HG02840 (cell line): ENCODE results near the gene PARS2.

Source experiments
- ATAC-seq: cut with Tn5 transposase; IDR thresholded peaks from one replicate; pipeline ENCODE4 v1.9.1; 2021; ENCODE audit warnings: mild to moderate bottlenecking, moderate library complexity, moderate number of reproducible peaks; ENCODE audit not compliant: unreplicated experiment, low FRiP score

The PARS2 gene

DNA sequence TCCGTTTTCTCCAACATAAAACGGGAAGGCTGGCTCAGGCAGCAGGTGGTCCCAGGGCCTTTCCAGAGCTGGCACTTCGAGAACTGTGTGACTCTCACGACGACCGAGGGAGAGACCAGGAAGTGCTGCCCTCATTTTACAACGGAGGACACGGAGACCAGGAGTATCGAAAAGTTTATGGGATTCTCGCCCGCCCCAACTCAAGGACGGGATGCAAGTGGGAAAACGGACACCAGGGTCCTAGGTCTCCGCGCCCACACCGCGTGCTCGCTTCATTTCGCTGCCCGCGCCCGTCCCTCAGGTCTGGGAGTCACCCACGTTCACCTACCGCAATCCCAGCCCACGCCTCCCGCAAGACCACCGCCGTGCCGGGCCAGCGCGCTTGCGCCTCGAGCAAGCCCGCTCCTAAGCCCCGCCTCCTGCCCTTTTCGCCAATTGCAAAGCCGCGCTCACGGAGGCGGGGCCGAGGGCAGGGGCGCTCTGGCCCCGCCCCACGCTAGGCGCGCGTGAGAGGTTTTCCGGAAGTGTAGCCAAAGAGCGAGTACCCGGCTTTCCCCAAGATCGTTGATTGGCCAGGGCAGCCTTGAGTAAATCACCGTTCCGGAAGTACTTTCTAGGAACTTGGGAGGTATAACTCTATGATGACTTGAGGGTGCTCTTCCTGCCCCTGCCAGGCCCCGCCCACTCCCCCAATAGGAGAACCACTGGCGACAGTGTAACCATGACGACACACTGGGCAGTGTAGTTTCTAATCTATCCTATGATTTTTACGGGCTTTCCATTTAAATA is at the start of gene PARS2:
Gene PARS2, minus strand, starts transcription at position 391 of the 789 bp plus-strand sequence. CDS start 5,362 bp downstream, outside the sequence.
- ATAC-seq = peak; percentile 97

- ATAC-seq = no peak
These were observed 49.8 kb upstream of the PARS2 start for GRCh38 chr1:54814126-54814498.

GRCh38 chr1:54813485-54814125 is 49.3 kb upstream of the PARS2 start:
- ATAC-seq = no peak

- no peak for ATAC-seq
These were observed 48.6 kb upstream of the PARS2 start for GRCh38 chr1:54812801-54813484.

- ATAC-seq = no peak
These were observed 47.7 kb upstream of the PARS2 start for GRCh38 chr1:54811739-54812655.

DNA sequence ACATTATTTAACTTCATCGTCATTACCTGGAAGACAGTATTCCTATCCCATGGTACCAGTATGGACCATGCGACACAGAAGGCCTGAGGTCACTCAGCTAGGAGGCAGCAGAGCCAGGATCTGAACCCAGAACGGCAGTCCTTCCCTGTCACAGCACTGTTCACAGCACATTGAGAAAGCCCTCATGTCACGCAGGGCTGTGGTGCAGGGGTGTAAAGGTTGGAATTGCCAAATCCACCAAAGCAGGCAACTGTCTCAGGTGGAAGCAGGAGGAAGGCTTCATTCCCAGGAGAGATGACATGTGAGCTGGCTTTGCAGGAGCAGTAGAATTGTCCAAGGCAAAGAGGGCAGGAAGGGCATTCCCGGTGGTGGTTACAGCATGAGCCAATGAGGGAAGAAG is 46.7 kb upstream of the PARS2 start:
- no peak for ATAC-seq

DNA sequence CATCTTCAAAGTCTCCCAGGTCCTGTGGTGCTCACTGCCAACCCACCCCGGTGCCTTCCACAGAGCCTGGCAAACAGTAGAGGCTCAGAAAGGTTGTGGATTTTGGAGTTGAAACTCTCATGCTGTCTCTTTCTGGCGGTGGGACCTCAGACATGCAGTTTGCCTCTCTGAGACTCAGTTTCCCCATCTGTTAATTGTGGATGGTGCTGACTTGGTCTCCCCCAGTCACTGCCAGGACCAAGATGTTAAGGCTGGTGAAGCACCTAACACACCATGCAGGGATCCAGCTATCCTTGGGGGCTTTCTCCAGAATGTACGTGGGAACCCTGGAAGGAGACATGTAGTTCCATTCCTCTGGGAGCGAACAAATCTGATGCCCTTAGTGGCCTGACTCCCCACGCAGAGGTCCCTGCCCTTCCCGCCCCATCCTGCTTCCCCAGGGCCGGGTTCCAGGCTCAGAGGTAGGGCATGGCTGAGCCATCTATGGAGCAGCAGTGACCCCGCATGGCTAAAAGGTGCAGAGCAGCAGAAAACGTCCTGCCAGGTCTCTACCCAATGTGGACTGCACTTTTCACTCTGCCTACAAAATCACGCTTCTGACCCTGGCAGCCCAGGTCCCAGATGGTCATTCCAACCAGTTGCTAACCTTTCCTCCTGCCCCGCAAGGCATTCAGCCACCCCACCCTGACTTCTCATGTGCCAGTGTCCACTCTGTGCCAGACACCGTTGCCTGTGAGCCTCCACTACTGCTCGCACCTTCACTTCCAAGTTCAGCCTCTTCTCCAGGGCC is 46.0 kb upstream of the PARS2 start:
- no peak for ATAC-seq

DNA sequence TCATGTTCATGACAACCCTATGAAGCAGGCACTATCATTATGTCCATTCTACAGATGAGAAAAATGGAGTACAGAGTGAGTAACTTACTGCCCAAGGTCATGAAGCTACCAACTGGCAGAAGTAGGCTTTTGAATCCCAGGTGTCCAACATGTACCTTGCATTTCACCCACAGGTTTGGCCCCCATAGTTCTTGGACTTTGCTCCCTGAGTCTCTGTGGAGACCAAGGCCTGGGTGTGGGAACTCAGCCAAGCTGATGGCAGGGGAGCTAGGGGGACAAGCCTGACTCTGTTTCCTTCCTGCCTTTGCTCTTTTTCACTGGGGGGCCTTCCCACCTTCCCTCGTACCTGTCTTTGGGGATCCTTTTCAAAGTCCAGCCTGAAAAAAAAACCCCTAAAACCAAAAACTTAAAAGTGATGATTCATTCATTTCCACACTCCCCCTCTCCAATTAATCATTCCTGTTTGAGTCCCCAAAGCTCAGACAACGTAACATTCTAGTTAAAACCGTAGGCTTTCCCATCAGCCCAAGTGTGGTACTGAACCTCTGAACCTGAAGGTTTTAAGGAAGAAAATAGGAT is 45.3 kb upstream of the PARS2 start:
- no peak for ATAC-seq

DNA sequence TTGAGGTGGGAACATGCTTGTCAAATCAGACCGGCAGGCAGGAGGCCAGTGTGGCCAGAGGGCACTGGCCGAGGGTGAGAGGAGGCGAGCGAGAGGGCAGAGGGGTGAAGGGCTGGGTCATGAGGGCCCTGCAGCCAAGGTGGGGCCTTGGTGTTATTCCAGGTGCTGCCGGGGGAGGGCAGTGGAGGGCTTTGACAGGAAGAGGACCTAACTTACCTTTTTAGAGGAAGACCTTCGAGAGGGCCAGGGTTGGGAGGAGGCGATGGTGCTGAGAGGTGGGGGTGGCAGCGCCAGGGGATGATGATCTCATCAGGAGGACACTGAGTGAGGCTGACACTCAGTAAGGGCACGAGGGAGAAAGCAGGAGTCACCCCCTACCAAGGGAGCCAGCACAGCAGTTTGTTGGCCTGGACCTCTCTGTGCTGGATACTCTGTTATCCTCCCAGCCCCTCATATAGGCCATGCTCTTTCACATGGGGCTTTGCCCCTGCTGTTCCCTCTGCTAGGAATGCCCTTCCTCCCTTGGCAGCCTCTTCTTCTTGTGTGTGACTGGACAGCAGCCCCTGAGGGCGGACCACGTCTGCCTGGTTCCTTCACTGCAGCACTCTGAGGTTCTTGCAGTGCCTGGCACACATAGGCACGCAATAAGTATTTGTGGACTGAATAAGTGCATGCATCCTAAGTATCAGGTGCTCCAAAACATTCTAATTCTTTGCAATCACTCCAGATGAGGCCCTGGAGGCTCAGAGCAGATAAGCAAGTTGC is 44.3 kb upstream of the PARS2 start:
- ATAC-seq = no peak

DNA sequence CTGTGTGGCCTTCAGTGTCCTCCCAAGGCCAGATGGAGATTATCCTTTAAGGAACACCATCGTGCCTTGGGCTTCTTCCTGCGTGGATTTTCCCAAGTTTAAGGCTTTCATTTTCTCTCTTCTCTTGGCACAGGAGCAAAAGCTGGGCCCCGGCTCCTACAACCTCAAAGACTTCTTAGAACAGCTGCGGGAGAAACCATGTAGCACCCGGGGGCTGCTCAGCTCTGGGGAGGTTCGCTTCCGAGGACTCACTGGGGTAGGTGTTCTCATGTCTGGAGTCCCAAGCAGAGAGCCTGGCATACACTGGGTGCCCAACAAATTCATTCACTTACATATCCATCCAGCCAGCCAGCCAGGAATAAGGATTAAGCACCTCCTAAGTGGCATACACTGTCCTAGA is 43.4 kb upstream of the PARS2 start:
- ATAC-seq = no peak

DNA sequence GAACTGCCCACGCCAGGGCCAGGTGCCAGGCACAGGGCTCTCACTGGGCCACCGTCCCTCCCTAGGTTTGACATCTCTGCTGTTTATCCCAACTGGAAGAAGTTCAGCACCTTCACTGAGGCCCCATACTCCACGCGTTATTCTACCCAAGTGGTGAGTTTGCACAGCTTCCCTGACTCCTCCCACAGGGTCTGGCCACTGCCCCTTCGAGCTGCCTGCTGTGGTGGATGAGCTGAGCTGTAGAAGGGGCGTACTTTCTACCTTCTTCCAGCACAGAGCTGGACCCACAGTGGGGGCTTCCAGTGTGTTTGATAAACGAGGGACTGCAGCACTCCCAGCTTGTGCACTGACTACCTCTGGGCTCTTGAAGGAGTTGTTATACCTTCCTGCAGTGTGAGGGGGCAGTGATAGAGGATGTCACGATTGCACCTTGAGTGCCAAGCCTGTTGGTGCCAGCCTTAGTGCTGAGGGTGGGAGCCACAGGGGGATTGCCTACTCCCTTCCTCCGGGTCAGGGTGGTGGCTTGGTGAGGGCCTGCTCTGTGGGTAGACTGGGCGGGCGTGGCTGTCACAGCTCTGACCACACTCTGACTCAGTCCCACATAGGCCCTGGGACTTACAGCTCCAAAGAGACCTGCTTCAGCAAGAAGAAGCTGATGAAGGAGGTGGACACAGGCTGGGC is 42.7 kb upstream of the PARS2 start:
- ATAC-seq = no peak

- no peak for ATAC-seq
These were observed 41.7 kb upstream of the PARS2 start for GRCh38 chr1:54805981-54806381.

- no peak for ATAC-seq
These were observed 41.1 kb upstream of the PARS2 start for GRCh38 chr1:54805466-54805865.

DNA sequence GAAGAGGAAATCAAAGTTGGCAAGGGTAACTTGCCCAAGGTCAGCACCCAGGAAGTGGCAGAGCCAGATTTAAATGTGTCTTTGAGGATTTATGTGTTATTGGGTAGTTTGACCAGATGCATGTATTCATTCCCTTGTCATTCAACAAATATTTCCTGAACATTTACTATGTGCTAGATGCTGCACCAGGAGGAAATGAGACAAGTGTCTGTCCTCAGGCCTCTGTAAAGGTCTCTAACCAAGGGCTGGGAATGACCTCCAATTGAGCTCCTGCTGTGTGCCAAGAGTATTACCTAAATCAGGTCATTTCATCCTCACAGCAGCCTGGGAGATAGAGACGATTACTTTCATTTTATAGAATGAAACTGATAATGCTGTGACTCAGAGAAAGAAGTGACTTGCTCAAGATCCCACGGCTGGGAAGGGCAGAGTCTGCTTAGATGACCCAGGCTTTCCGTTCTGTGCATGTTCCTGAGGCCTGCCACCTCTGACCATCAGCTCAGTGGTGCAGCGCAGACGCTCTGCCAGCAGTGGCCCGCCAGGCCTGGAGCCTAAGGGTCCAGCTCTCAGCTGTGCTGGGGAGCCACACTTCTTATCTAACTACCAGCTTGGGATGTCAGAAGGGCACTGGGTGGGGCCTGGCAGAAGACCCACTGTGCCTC is 40.3 kb upstream of the PARS2 start:
- ATAC-seq = no peak

DNA sequence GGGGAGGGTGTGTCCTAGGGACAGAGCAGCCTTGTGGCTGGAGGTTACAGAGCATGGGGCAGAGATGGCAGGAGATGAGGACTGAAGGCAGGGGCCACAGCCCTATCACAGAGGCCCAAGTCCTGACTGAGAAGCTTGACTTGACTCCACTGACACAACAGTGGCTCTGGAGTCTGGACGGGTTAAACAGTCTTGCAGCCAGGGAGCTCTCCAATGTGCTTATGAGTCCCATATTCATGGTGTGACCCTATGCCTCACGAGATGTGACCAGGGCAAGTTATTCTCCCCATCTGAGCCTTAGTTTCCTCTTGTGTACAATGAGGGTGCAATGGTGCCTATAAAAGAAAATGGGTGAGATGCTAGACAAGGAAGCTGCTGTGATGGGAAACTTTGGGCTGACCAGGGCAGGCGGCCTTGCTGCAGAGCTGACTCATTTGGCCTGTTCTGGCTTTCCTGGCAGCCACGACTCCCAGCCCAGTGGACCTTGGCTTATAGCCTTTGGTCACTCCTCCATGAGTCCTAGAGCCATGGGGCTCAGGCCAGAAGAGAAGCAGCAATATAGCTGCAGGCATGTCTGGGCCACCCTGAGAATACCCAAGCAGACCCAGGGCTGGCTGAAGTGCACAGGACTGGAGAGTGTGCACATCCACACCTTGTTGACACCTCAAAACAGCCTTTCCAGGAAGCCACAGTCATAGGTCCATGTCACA is 39.6 kb upstream of the PARS2 start:
- no peak for ATAC-seq

- peak; percentile 80 for ATAC-seq
These were observed 36.8 kb upstream of the PARS2 start, which contains the start of gene TTC22 for GRCh38 chr1:54800899-54801759. Gene TTC22 (minus strand): TSS chr1:54801323. CDS start chr1:54801163, 160 bp downstream.
